Measurements from ENCODE around the gene AGAP3. TPM values are rescaled to one million over a fixed set of nuclear protein-coding genes. Genes with fewer than 3 reads are reported as not detected.
"Not testable (repeated sequence)": the region's sequence is repeated elsewhere in the genome, so short reads cannot be mapped to it uniquely, and the experiment has no call there.

AGAP3 gene
- 10 to 100 TPM; 50.2 to 81.5 (median 72.6) TPM for polyA plus RNA-seq (ENCODE audit: insufficient read length in 4 of 4)

DNA sequence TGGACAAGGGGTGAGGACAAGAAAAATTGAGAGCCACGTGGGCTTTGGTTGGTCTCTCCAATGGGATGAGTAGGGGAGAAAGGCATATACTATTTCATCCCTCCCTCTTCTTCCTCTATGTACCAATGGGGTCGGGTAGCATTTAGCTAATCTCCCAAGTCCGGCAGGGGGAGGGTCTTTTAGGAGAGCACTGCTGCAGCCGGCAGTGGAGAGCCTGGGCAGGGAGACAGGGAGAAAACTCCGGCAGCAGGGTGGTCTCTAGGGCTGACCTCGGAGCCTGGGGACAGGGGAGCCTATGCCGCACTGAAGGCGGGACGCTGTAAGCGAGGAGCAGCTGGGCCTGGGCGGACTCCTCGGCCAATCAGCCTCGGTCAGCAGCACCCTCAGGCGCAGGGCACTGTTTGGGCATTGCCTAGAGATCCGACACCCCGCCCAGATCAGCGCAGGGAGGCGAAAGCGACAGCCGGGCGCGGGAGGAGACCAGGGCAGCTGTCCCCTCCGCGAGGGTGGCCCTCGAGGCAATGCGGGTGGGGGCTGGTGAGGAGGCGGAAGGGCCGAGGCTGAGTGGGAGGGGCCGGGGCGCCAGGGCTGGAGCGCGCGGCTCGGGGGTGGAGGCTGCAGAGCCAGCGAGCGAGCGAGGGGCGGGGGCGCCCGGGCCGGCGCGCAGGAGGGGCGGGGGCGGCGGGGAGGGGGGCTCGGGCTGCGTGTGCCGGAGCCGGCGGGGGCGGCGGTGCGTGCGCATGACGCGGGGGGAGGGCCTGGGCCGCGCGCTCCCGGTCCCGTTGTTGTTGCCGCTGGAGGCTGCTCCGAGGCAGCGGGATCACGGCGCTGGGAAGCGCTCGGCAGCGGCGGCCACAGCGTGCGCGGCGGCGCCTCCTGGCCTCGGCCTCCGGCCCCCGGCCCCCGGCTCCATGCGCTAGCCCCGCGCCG, at the start of gene AGAP3:
Gene AGAP3, plus strand, starts transcription at position 785 of the 930 bp plus-strand sequence. CDS start 267 bp downstream, outside the sequence.
- peak in 2 of 4 donors; percentile 67 to 71 for DNase-seq (ENCODE audit: low read depth in 4 of 4, low spot score in 3 of 4)

- DNase-seq (ENCODE audit: low read depth in 4 of 4, low spot score in 3 of 4): no peak
Observed at GRCh38 chr7:151038951-151039849, 47.1 kb upstream of the AGAP3 start.

DNA sequence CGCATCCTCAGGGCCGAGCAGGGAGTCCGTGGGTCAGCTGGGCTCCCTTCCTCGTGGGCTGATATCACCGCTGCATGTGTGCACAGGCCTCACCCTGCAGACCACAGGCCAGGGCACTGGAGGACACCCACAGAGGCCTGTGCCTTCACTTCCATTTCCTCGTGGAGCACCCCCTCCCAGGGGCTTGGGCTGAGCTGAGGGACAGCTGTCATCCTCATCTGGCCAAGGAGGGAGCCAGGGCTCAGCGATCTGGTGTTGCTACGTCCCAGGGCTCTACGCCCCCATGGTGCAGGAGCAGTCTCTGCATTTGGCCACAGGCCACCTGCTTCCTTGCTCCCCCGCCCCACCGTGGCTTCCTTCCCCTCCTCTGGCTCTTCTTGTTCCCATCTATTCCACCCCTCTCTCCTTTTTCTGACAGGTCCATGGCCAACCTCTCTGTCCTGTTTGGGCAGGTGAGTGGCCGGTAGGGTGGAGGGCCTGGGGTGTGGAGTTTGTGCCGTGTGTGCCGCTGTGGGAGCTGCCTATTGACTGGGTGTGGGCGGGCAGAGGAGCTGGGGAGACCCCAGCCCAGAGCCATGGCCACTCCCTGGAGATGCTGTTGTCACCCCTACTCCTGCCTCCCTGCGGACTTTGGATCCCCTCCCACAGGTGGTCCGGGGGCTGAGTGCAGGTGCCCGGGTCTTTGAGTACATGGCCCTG, 46.3 kb upstream of the AGAP3 start:
- DNase-seq (ENCODE audit: low read depth in 4 of 4, low spot score in 3 of 4): no peak

- no peak for DNase-seq (ENCODE audit: low read depth in 4 of 4, low spot score in 3 of 4)
Observed at GRCh38 chr7:151040616-151041375, 45.5 kb upstream of the AGAP3 start.

DNA sequence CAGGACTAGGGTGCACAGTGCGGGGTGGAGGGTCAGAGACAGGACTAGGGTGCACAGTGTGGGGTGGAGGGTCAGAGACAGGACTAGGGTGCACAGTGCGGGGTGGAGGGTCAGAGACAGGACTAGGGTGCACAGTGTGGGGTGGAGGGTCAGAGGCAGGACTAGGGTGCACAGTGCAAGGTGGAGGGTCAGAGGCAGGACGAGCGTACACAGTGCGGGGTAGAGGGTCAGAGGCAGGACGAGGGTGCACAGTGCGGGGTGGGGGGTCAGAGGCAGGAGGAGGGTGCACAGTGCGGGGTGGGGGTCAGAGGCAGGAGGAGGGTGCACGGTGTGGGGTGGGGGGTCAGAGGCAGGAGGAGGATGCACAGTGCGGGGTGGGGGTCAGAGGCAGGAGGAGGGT, 42.8 kb upstream of the AGAP3 start:
- DNase-seq (ENCODE audit: low read depth in 4 of 4, low spot score in 3 of 4): not testable (repeated sequence)

DNA sequence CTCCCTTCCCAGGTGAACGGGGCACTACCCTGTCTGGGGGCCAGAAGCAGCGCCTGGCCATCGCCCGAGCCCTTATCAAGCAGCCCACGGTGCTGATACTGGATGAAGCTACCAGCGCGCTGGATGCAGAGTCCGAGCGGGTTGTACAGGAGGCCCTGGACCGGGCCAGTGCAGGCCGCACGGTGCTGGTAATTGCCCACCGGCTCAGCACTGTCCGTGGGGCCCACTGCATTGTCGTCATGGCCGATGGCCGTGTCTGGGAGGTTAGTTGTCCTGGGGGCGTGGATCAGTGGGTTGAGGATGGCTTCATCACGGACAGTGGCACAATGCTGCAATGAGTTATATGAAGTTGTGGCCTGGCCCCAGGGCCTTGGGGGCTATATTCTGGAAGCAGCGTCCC, 42.3 kb upstream of the AGAP3 start:
- DNase-seq (ENCODE audit: low read depth in 4 of 4, low spot score in 3 of 4): no peak

GRCh38 chr7:151045262-151045661, 41.0 kb upstream of the AGAP3 start:
- DNase-seq (ENCODE audit: low read depth in 4 of 4, low spot score in 3 of 4): no peak

DNA sequence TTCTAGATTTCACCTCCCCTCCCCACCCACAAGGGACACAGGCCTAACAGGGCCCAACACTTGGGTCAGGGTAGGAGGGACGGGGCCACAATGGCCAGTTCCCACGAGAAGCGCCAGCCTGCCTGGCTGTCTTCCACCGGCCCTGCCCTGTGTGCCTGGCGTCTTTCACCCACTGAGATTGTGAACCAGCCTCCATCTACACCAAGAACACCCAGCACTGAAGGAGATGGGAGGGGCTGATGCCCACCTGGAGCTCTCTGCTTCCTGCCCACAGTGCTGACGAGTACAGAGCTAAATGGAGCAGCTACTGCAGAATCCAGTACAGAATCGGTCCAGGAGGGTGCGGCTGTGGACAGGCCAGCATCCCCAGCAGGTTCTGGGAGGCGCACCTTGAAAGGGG, 40.3 kb upstream of the AGAP3 start:
- no peak for DNase-seq (ENCODE audit: low read depth in 4 of 4, low spot score in 3 of 4)

DNA sequence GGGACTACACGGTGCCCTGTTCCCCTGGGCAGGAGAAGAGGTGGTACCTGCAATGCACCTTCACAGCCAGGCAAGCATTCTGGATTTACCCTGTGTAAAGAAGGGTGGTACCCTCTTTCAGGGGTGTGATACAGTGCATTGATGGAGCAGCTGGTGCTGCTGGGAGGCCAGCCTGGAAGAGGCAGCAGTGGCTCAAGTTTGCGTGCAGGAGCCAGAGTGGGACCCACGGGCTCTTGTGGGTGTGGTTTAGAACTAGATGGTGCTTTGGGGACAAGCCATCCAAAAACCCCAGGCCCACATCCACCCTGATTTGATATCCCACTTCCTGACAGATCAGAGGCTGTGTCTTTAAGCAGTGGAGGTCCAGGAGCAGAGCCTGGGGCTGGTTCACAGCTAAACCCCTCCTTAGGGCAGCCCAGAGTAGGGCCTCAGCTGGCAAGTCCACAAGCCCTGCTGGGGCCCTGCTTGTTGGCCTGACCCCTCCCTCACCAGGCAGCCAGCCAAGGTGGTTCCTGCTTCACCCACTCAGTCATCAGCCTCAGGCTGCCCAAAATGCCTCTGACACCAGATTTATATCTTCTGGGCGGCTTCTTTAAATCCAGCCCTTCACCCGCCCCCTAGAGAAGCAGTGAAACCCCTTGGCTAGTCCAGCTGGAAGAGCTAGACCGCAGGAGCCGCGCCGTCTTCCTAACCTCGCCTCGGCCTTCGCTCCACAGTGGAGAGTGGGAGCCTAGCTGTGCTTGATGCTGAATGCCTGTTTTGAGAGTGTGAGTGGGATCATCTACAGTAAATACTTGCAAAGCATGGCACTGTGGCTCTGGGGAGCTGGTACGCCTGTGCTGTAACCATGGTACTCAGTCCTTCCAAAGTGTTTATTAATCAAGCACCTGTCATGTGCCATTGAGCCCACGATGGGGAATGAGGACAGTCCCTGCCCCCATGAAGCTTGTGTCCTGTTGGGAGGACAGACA, 39.4 kb upstream of the AGAP3 start:
- DNase-seq (ENCODE audit: low read depth in 4 of 4, low spot score in 3 of 4): no peak

DNA sequence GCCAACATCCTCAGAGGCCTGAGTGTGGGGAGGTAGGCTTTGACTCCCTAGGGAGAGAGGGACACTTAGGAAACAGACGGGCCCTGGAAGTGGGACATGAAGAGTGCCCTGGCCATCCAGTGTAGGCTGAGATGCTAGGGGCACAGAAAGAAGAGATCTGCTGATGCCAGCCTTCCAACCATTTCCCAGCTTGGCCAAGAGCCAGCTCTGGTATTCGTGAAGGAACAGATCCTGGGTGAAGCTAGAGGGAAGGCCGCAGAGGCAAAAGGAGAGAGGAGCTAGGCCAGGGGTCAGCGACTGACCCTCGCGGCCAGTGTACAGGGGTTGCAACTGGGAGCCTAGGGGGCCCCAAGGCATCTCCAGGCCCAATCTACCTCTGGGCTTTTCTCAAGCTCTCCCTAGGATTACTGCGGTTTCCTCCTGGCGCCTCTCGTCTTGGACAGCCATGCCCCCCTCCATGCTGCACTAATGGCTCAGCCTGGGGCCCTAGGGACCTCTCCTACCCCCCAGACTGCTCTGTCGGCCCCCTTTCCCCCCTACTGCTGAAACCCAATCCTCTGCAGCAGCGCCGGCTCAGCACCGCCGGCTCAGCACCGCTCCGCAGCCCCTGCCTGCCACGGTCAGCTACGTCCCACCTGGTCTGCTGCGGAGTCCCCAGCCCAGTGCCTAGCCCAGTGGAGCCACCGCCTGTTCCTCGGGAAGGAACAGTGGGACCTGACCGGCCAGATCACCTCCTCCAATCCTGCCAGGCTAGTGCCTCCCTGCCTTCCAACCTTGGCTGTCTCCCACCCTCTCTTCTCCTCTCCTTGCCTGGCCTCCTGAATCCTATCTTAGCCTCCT, 38.1 kb upstream of the AGAP3 start, which contains the start of gene ASIC3:
Gene ASIC3, plus strand, starts transcription at position 556 of the 840 bp plus-strand sequence. CDS start 355 bp downstream, outside the sequence.
- DNase-seq (ENCODE audit: low read depth in 4 of 4, low spot score in 3 of 4): no peak

- no peak for DNase-seq (ENCODE audit: low read depth in 4 of 4, low spot score in 3 of 4)
Observed at GRCh38 chr7:151048911-151049463, 37.3 kb upstream of the AGAP3 start.

DNA sequence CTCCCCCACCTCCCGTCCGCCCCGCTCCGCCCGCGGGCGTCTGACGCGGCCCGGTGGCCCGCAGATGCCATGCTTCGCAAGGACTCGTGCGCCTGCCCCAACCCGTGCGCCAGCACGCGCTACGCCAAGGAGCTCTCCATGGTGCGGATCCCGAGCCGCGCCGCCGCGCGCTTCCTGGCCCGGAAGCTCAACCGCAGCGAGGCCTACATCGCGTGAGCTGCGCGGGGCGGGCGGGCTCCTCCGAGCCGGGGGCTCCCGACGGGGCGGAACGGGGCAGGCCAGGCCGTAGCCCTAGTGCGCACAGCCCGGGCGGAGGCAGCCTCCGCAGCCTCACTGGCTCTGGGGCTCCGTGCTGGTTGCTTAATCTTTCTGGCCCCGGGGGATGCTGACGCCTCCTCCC, 35.2 kb upstream of the AGAP3 start:
- DNase-seq (ENCODE audit: low read depth in 4 of 4, low spot score in 3 of 4): peak in 2 of 4 donors; percentile 66 to 68

DNA sequence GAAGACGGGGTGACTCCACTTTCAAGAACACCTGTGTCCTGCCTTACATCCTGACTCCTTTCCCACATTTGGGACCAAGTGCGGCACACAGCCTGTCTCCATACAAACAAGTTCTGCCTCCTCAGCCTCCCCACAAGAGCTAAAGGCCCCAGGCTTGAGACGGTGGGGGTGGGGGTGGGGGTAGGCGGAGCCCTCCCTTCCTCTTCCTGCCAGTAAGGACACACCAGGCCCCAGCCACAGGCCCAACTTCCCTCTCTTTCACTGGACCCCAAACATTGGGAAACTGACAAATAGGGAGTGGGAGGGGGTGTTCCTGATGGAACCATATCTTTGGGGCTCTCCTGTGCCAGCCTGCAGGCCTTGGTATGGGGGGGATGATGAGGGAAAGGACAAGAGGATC, 33.2 kb upstream of the AGAP3 start:
- DNase-seq (ENCODE audit: low read depth in 4 of 4, low spot score in 3 of 4): no peak

- no peak for DNase-seq (ENCODE audit: low read depth in 4 of 4, low spot score in 3 of 4)
Observed at GRCh38 chr7:151053751-151054150, 32.5 kb upstream of the AGAP3 start.

DNA sequence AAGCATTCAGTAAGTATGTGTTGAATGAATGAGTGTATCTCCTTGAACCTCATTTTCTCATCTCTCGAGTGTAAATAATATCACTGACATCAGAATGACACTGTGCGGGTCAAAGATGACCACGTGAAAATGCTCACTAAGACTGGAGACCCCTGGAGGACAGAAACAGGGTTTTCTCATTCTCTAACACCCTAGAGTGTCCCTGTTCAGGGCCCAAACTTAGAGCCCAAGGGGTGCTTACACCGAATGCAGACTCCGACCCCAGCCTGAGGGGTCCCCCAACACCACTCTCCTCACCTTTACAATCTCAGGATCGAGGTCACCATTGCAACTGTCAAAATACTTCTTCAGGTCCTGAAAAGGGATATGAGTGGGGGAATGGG, 30.0 kb upstream of the AGAP3 start:
- DNase-seq (ENCODE audit: low read depth in 4 of 4, low spot score in 3 of 4): no peak

GRCh38 chr7:151056666-151057505, 29.4 kb upstream of the AGAP3 start:
- no peak for DNase-seq (ENCODE audit: low read depth in 4 of 4, low spot score in 3 of 4)

All from left renal pelvis (tissue), 4 donors.